D721Med (cell line): ENCODE measurements around the gene PAX6.
"Not testable (repeated sequence)": the region's sequence is repeated elsewhere in the genome, so short reads cannot be mapped to it uniquely, and the experiment has no call there.

Experiments
- DNase-seq: peaks from one replicate; pipeline ENCODE4 v3.0.0; 2011; ENCODE audit warnings: low spot score; ENCODE audit not compliant: insufficient read length
- FAIRE-seq: peaks from 2 replicates; lab custom pipeline; 2011; peaks lifted over from hg19 to GRCh38; lab: Jason Lieb, UNC
- TF ChIP-seq, protein P1 (sequence below): IDR thresholded peaks from 2 replicates; pipeline ENCODE4 v1.5.1; 2012; ENCODE audit warnings: mild to moderate bottlenecking, control low read depth; ENCODE audit not compliant: insufficient read depth; ENCODE audit errors: missing control alignments

PAX6 gene

GRCh38 chr11:31747581-31747980 lies 63.5 kb downstream of the PAX6 start:
- FAIRE-seq (no peak), DNase-seq (no peak)
- TF ChIP-seq, protein P1, sequence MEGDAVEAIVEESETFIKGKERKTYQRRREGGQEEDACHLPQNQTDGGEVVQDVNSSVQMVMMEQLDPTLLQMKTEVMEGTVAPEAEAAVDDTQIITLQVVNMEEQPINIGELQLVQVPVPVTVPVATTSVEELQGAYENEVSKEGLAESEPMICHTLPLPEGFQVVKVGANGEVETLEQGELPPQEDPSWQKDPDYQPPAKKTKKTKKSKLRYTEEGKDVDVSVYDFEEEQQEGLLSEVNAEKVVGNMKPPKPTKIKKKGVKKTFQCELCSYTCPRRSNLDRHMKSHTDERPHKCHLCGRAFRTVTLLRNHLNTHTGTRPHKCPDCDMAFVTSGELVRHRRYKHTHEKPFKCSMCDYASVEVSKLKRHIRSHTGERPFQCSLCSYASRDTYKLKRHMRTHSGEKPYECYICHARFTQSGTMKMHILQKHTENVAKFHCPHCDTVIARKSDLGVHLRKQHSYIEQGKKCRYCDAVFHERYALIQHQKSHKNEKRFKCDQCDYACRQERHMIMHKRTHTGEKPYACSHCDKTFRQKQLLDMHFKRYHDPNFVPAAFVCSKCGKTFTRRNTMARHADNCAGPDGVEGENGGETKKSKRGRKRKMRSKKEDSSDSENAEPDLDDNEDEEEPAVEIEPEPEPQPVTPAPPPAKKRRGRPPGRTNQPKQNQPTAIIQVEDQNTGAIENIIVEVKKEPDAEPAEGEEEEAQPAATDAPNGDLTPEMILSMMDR = no peak

GRCh38 chr11:31740731-31741368 lies 70.3 kb downstream of the PAX6 start:
- not testable (repeated sequence) for FAIRE-seq, DNase-seq

GRCh38 chr11:31740131-31740530 lies 71.0 kb downstream of the PAX6 start:
- TF ChIP-seq, protein P1 = no peak
- no peak for FAIRE-seq

More at GRCh38 chr11:31740131-31740530, 71.0 kb downstream of the PAX6 start:
- no peak for DNase-seq
